A549 (cell line): ENCODE measurements around the gene TRIM22.

Source experiments
- CHD2 ChIP-seq: fragments of 150-350 bp; IDR thresholded peaks from 2 replicates; pipeline ENCODE4 v1.6.1; 2014; ENCODE audit warnings: low read length; ENCODE audit not compliant: partially characterized antibody
- EHMT2 ChIP-seq: fragments of 200-600 bp; sonication (generic); IDR thresholded peaks from 2 replicates; pipeline ENCODE4 v1.6.1; 2016; ENCODE audit warnings: antibody characterized with exemption, low read depth, mild to moderate bottlenecking, moderate library complexity
- FOSL2 ChIP-seq, 2 experiments: fragments of 450-650 bp in 1 of 2; fragments of >200 bp in 1 of 2; sonication (Bioruptor Twin) in 1 of 2; formaldehyde crosslinking; IDR thresholded peaks; 2 replicates each; pipeline versions ENCODE4 v1.5.0 to v1.6.1; 2016 to 2020; ENCODE audit warnings: mild to moderate bottlenecking in 1 of 2, moderate library complexity in 1 of 2
- HDAC2 ChIP-seq: fragments of 200-600 bp; sonication (generic); IDR thresholded peaks from 2 replicates; pipeline ENCODE4 v1.6.1; 2016
- KDM1A ChIP-seq: fragments of 200-600 bp; sonication (generic); IDR thresholded peaks from 2 replicates; pipeline ENCODE4 v1.6.1; 2016; ENCODE audit warnings: low read depth, mild to moderate bottlenecking
- MYC ChIP-seq: IDR thresholded peaks from 2 replicates; pipeline ENCODE4 v1.6.1; 2012; ENCODE audit warnings: mild to moderate bottlenecking, inconsistent platforms, low read length, improper control_type of control experiment, borderline replicate concordance
- NPAS2 ChIP-seq: fragments of 250-450 bp; sonication (Bioruptor Pico); IDR thresholded peaks from 2 replicates; pipeline ENCODE4 v1.8.0; 2022; ENCODE audit warnings: mild to moderate bottlenecking, moderate library complexity, borderline replicate concordance
- POLR2A ChIP-seq: IDR thresholded peaks from 2 replicates; pipeline ENCODE4 v1.6.1; 2012; ENCODE audit warnings: mild to moderate bottlenecking, low read length
- RCOR1 ChIP-seq: fragments of 150-350 bp; IDR thresholded peaks from 2 replicates; pipeline ENCODE4 v1.6.1; 2014; ENCODE audit warnings: antibody characterized with exemption, low read length, low read depth
- RFX5 ChIP-seq: fragments of 450-650 bp; IDR thresholded peaks from 2 replicates; pipeline ENCODE4 v1.7.1; 2014; ENCODE audit warnings: antibody characterized with exemption, mild to moderate bottlenecking, moderate library complexity
- TF ChIP-seq, protein P1 (sequence below): fragments of >200 bp; sonication (Bioruptor Twin); formaldehyde crosslinking; IDR thresholded peaks from 3 replicates; pipeline ENCODE4 v1.5.1; 2016
- TF ChIP-seq, protein P2 (sequence below): fragments of 200-600 bp; sonication (generic); IDR thresholded peaks from 2 replicates; pipeline ENCODE4 v1.6.1; 2016; ENCODE audit warnings: antibody characterized with exemption, mild to moderate bottlenecking, moderate library complexity

DNA sequence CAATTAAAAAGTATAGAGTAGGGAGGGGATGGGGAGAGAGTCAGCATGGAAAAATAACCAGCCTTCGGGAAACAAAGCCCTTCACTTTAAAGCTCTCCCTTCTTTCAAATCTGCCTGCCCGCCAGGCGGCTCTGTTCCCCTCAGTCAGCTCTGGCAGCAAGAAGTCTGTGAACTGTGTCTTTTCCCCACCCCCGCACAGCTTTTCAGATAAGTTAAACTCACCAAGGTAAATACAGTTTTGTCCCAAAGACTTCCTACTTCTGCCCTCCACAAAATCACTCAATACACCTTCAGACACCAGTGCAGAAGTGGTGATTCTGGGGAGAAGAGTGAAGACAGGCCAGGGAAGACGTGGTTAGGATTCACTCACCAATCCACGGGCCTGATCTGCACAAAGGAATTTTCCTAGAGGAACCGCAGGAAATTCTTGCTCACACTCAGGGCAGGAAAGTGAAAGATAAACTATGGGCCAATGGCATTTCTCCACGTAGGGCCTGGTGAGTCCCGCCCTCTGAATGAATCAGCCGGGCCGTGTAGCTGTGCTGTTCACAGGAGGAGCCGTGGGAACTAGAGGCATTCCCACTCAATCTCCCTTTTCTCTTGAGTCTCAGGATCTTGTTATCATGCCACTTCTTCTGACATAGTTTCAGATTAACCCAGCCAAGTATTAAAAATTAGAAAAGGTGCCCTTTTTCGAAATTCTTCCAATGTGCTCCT is 4.8 kb upstream of the TRIM22 start, which contains the start of gene TRIM5:
- TF ChIP-seq FOSL2 (IDR thresholded peaks at IDR 0.05): no peak
- TF ChIP-seq FOSL2 (CRISPR knock-in tag; IDR thresholded peaks at IDR 0.05): peak; percentile 74
- TF ChIP-seq NPAS2 (CRISPR knock-in tag): no peak
- TF ChIP-seq, protein P1, sequence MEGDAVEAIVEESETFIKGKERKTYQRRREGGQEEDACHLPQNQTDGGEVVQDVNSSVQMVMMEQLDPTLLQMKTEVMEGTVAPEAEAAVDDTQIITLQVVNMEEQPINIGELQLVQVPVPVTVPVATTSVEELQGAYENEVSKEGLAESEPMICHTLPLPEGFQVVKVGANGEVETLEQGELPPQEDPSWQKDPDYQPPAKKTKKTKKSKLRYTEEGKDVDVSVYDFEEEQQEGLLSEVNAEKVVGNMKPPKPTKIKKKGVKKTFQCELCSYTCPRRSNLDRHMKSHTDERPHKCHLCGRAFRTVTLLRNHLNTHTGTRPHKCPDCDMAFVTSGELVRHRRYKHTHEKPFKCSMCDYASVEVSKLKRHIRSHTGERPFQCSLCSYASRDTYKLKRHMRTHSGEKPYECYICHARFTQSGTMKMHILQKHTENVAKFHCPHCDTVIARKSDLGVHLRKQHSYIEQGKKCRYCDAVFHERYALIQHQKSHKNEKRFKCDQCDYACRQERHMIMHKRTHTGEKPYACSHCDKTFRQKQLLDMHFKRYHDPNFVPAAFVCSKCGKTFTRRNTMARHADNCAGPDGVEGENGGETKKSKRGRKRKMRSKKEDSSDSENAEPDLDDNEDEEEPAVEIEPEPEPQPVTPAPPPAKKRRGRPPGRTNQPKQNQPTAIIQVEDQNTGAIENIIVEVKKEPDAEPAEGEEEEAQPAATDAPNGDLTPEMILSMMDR: peak; percentile 72
- no peak for TF ChIP-seq HDAC2
- no peak for TF ChIP-seq CHD2
- no peak for TF ChIP-seq RCOR1
- no peak for TF ChIP-seq MYC
- no peak for TF ChIP-seq KDM1A
- TF ChIP-seq, protein P2, sequence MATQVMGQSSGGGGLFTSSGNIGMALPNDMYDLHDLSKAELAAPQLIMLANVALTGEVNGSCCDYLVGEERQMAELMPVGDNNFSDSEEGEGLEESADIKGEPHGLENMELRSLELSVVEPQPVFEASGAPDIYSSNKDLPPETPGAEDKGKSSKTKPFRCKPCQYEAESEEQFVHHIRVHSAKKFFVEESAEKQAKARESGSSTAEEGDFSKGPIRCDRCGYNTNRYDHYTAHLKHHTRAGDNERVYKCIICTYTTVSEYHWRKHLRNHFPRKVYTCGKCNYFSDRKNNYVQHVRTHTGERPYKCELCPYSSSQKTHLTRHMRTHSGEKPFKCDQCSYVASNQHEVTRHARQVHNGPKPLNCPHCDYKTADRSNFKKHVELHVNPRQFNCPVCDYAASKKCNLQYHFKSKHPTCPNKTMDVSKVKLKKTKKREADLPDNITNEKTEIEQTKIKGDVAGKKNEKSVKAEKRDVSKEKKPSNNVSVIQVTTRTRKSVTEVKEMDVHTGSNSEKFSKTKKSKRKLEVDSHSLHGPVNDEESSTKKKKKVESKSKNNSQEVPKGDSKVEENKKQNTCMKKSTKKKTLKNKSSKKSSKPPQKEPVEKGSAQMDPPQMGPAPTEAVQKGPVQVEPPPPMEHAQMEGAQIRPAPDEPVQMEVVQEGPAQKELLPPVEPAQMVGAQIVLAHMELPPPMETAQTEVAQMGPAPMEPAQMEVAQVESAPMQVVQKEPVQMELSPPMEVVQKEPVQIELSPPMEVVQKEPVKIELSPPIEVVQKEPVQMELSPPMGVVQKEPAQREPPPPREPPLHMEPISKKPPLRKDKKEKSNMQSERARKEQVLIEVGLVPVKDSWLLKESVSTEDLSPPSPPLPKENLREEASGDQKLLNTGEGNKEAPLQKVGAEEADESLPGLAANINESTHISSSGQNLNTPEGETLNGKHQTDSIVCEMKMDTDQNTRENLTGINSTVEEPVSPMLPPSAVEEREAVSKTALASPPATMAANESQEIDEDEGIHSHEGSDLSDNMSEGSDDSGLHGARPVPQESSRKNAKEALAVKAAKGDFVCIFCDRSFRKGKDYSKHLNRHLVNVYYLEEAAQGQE: 0 out of 2 replicates have a peak, but pooled peaks have one; percentile 12
- no peak for TF ChIP-seq EHMT2
- TF ChIP-seq RFX5: no peak; the same call in 1 of the 2 replicates
- TF ChIP-seq POLR2A: peak; percentile 54
